ENCODE data around the gene CASR. TPM values are rescaled to one million over a fixed set of nuclear protein-coding genes. Genes with fewer than 3 reads are reported as not detected.

The CASR gene
- total and polyA plus RNA-seq, 2 of the 4 experiments (the other 2 are of a cell fraction): not detected

GRCh38 chr3:122251428-122251827 lies 68.0 kb downstream of the CASR start:
- ATAC-seq (ENCODE audit: low read depth) (no peak), DNase-seq (no peak)
- Histone ChIP-seq H3K14ac (replicated peaks; ENCODE audit: low read depth, low read length) (no peak overlapping the region), H3K4me1 (ENCODE audit: control insufficient read depth, insufficient read depth, low read length) (peaks cover 9% of the 10 kb centered on the region), H3K4ac (ENCODE audit: low read depth, low read length) (no peak overlapping the region), H2AK9ac (replicated peaks; ENCODE audit: low read depth, low read length, poor library complexity) (no peak overlapping the region), H3K56ac (ENCODE audit: extremely low read depth, insufficient read depth, low read length) (no peak overlapping the region), H4K20me1 (ENCODE audit: insufficient read depth, low read length) (no peaks in the 10 kb centered on the region), H3K9me1 (ENCODE audit: insufficient read depth, low read length) (peaks cover 6% of the 10 kb centered on the region; the same call in 1 of the 2 replicates), H4K8ac (ENCODE audit: low read depth in 2 of 2, low read length in 2 of 2) (no peak overlapping the region), H2BK15ac (ENCODE audit: low read depth, low read length) (no peak overlapping the region), H3K36me3 (ENCODE audit: control insufficient read depth, insufficient read depth, low read length) (no peaks in the 10 kb centered on the region), H3K9ac (ENCODE audit: low read depth, low read length) (no peak overlapping the region), H2AK5ac (ENCODE audit: low read depth, low read length) (no peak overlapping the region), H3K4me3 (ENCODE audit: insufficient read depth, low read depth, low read length) (no peak overlapping the region), H4K5ac (ENCODE audit: low read depth, low read length) (no peak overlapping the region), H4K91ac (ENCODE audit: insufficient read depth, low read depth, low read length) (no peak overlapping the region), H3K79me1 (ENCODE audit: low read depth in 1 of 2, low read length in 2 of 2) (no peaks in the 10 kb centered on the region), H2BK5ac (ENCODE audit: low read depth, low read length, poor library complexity, severe bottlenecking) (no peak overlapping the region), H3K27me3 (ENCODE audit: control insufficient read depth, insufficient read depth, low read length) (peaks cover 3% of the 10 kb centered on the region), H3K4me2 (ENCODE audit: low read depth, low read length) (no peak overlapping the region), H3K23ac (ENCODE audit: low read depth, low read length) (no peak overlapping the region), H2BK20ac (ENCODE audit: low read depth, low read length) (no peak overlapping the region), H2AFZ (replicated peaks; ENCODE audit: low read length, poor library complexity) (no peak overlapping the region), H3K9me3 (ENCODE audit: control insufficient read depth, insufficient read depth, low read length) (no peaks in the 10 kb centered on the region), H3K18ac (ENCODE audit: low read depth, low read length) (no peak overlapping the region), H3K27ac (ENCODE audit: insufficient read depth, low read length) (no peak overlapping the region), H2BK120ac (ENCODE audit: low read depth, low read length) (no peak overlapping the region)
- ChIA-PET CTCF (no interaction called here), POLR2A (ENCODE audit: unreplicated experiment) (no interaction called here)
- dilution Hi-C loops (cut with HindIII; ENCODE audit: low sequenced_read_pairs, unreplicated experiment): no loop called here
- no CpG with 5 or more reads among the region's 3 CpGs for WGBS, 2 experiments (ENCODE audit: extremely low coverage in 2 of 2, insufficient read length in 1 of 2)
- intact Hi-C loops (cut with micrococcal nuclease): loop anchor here (10.0 kb wide), 1 partner anchor 417 kb away; the partner anchor contains the start of genes EAF2 and IQCB1
- no TSS peak for BruUV-seq (replicated peaks)
- no peak for TF ChIP-seq MAFK (IDR thresholded peaks at IDR 0.05; ENCODE audit: low read depth, low read length)
- no peak for TF ChIP-seq CTCF (conservative IDR thresholded peaks at IDR 0.05; ENCODE audit: low read depth, low read length)
- TF ChIP-seq, protein P1, sequence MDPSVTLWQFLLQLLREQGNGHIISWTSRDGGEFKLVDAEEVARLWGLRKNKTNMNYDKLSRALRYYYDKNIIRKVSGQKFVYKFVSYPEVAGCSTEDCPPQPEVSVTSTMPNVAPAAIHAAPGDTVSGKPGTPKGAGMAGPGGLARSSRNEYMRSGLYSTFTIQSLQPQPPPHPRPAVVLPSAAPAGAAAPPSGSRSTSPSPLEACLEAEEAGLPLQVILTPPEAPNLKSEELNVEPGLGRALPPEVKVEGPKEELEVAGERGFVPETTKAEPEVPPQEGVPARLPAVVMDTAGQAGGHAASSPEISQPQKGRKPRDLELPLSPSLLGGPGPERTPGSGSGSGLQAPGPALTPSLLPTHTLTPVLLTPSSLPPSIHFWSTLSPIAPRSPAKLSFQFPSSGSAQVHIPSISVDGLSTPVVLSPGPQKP (IDR thresholded peaks at IDR 0.05; ENCODE audit: borderline replicate concordance, low read depth, low read length): no peak
- no peak for TF ChIP-seq SMC3 (IDR thresholded peaks at IDR 0.05; ENCODE audit: low read depth, low read length)
- no peak for TF ChIP-seq NFE2L2 (IDR thresholded peaks at IDR 0.05; ENCODE audit: low read depth, low read length)
- in situ Hi-C loops (cut with MboI; ENCODE audit: low sequenced_read_pairs): no loop called here

Measured in IMR-90 (cell line).